Measurements from ENCODE around the gene NRF1. TPM values are rescaled to one million over a fixed set of nuclear protein-coding genes. Genes with fewer than 3 reads are reported as not detected.

NRF1 gene
- total RNA-seq, 1 experiment from 2014 or later, result 19.3 TPM

GRCh38 chr7:129675521-129675920, 64.0 kb downstream of the NRF1 start:
- Histone ChIP-seq H3K9me3 (ENCODE audit: control insufficient read depth, low read depth, low read length) (peaks cover 8% of the 10 kb centered on the region), H2BK15ac (ENCODE audit: low read depth, low read length) (no peak overlapping the region), H2AK5ac (ENCODE audit: insufficient read length, low read length) (no peak overlapping the region), H3K4me2 (ENCODE audit: insufficient read depth, insufficient read length, low read length) (no peak overlapping the region), H3K27me3 (ENCODE audit: insufficient read depth, low read length) (no peaks in the 10 kb centered on the region), H3K27ac (ENCODE audit: insufficient read length, low read depth, low read length) (no peak overlapping the region), H2BK20ac (ENCODE audit: low read depth, low read length, poor library complexity, severe bottlenecking) (no peak overlapping the region), H3K56ac (ENCODE audit: insufficient read length, low read depth, low read length) (no peak overlapping the region), H3K79me2 (ENCODE audit: insufficient read depth, low read length) (no peaks in the 10 kb centered on the region), H3K79me1 (ENCODE audit: insufficient read depth, low read depth, low read length, poor library complexity, severe bottlenecking) (no peaks in the 10 kb centered on the region), H3K14ac (ENCODE audit: insufficient read depth, low read length) (no peak overlapping the region), H3K4me1 (ENCODE audit: insufficient read depth, low read length) (no peaks in the 10 kb centered on the region), H3K23ac (ENCODE audit: insufficient read length, low read depth, low read length) (no peak overlapping the region), H3K23me2 (ENCODE audit: insufficient read length, low read depth, low read length, poor library complexity, severe bottlenecking) (no peaks in the 10 kb centered on the region), H4K20me1 (ENCODE audit: control insufficient read depth, insufficient read depth, insufficient read length) (no peaks in the 10 kb centered on the region), H4K8ac (replicated peaks; ENCODE audit: insufficient read length, low read depth, low read length) (no peak overlapping the region), H3T11ph (ENCODE audit: low read length) (no peak overlapping the region), H3K9ac (ENCODE audit: extremely low read depth, insufficient read length, low read length) (no peak overlapping the region), H3K18ac (ENCODE audit: insufficient read length, low read depth, low read length) (no peak overlapping the region), H4K91ac (ENCODE audit: insufficient read length, low read depth, low read length) (no peak overlapping the region), H4K5ac (ENCODE audit: insufficient read length, low read depth, low read length) (no peak overlapping the region), H2BK12ac (ENCODE audit: insufficient read length, low read depth, low read length) (no peak overlapping the region), H2AFZ (ENCODE audit: low read length) (no peak overlapping the region), H2BK5ac (ENCODE audit: insufficient read length, low read length) (no peak overlapping the region), H2BK120ac (ENCODE audit: low read depth, low read length, poor library complexity, severe bottlenecking) (no peak overlapping the region), H3K4ac (ENCODE audit: low read depth, low read length) (no peak overlapping the region)
- H3K4me1 Mint-ChIP-seq, result peaks cover 5 to 7% of the 10 kb centered on the region in 2 experiments
- no peak for DNase-seq
- H3K27ac Mint-ChIP-seq, result no peak overlapping the region
- no peak overlapping the region for H3K4me3 Mint-ChIP-seq
- no peak for TF ChIP-seq CTCF (conservative IDR thresholded peaks at IDR 0.05)
- H3K36me3 Mint-ChIP-seq (ENCODE audit: insufficient read depth in 1 of 3, low read depth in 3 of 3), result peaks cover 21 to 47% (median 36%) of the 10 kb centered on the region in 3 experiments
- no CpG with 5 or more reads among the region's 2 CpGs for WGBS (ENCODE audit: extremely low coverage, insufficient read length, low lambda C conversion rate)
- H3K27me3 Mint-ChIP-seq (ENCODE audit: low read depth), result no peaks in the 10 kb centered on the region
- H3K9me3 Mint-ChIP-seq, result peaks cover 8 to 12% of the 10 kb centered on the region in 2 experiments
